Endothelial cell of hepatic sinusoid (primary cell): Measurements from ENCODE around the gene SYNE2.
"Not testable (repeated sequence)": the region's sequence is repeated elsewhere in the genome, so short reads cannot be mapped to it uniquely, and the experiment has no call there.

Experiments
- in situ Hi-C: cut with HindIII; loops from 2 replicates; pipeline ENCODE4 v1.10.0; 2017; ENCODE audit warnings: low sequenced_read_pairs

The SYNE2 gene, protein sequence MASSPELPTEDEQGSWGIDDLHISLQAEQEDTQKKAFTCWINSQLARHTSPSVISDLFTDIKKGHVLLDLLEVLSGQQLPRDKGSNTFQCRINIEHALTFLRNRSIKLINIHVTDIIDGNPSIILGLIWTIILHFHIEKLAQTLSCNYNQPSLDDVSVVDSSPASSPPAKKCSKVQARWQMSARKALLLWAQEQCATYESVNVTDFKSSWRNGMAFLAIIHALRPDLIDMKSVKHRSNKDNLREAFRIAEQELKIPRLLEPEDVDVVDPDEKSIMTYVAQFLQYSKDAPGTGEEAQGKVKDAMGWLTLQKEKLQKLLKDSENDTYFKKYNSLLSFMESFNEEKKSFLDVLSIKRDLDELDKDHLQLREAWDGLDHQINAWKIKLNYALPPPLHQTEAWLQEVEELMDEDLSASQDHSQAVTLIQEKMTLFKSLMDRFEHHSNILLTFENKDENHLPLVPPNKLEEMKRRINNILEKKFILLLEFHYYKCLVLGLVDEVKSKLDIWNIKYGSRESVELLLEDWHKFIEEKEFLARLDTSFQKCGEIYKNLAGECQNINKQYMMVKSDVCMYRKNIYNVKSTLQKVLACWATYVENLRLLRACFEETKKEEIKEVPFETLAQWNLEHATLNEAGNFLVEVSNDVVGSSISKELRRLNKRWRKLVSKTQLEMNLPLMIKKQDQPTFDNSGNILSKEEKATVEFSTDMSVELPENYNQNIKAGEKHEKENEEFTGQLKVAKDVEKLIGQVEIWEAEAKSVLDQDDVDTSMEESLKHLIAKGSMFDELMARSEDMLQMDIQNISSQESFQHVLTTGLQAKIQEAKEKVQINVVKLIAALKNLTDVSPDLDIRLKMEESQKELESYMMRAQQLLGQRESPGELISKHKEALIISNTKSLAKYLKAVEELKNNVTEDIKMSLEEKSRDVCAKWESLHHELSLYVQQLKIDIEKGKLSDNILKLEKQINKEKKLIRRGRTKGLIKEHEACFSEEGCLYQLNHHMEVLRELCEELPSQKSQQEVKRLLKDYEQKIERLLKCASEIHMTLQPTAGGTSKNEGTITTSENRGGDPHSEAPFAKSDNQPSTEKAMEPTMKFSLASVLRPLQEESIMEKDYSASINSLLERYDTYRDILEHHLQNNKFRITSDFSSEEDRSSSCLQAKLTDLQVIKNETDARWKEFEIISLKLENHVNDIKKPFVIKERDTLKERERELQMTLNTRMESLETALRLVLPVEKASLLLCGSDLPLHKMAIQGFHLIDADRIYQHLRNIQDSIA (N-terminal part only)

DNA sequence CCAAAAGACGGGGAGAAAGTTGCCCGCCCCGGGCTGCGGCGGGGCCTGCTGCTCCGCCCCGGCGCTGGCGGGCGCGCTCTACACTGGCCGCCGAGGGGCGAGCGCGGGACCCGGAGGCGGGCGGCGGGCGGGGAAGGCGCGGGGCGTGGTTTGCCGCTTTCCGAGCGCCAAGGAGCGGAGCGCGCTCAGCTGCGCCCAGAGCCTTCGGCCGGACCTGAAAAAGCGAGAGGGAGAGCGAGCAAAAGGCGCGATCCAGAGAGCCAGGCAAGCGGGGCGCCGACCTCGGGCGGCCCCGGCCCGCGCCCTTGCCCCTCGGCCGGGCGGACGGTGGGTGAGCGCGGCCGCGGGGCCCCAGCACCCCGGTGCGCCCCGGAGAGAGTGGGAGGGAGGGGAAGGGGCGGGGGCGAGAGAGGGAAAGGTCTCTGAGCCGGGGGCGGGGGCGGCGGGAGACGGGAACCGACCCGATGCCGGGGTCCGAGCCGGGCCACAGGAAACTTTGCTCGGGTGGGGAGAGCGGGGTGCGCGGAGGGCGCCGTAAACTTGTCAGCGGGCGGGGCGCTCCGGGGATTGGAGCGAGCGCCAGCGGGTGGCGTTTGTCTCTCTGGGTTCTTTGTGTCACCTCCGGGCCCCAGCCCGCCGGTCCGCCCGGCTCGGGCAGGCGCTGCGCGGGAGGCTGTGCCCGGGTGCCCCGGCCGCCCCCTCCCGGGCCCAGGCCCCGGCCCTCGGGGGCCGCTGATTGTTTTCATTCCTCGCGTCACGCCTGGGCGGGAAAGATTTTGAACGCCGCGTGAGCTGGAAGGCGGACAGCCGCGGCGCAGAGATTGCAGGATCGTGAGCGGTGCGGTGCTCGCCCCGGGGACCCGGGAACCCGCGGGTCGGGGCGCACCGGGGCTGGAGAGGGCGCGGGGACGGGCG lies at the start of gene SYNE2:
SYNE2 (plus strand) TSS at position 188 of the 915 bp plus-strand sequence. CDS start 56,145 bp downstream, outside the sequence.
- in situ Hi-C loops: no loop called here

DNA sequence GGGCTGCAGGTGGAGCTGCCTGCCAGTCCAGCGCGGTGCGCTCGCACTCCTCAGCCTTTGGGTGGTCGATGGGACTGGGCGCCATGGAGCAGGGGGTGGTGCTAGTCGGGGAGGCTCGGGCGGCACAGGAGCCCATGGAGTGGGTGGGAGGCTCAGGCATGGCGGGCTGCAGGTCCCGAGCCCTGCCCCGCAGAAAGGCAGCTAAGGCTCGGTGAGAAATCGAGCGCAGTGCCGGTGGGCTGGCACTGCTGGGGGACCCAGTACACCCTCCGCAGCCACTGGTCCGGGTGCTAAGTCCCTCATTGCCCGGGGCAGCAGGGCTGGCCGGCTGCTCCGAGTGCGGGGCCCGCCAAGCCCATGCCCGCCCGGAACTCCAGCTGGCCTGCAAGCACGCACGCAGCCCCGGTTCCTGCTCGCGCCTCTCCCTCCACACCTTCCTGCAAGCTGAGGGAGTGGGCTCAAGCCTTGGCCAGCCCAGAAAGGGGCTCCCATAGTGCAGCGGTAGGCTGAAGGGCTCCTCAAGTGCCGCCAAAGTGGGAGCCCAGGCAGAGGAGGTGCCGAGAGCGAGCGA lies 49.5 kb upstream of the SYNE2 start:
- in situ Hi-C loops: not testable (repeated sequence)

DNA sequence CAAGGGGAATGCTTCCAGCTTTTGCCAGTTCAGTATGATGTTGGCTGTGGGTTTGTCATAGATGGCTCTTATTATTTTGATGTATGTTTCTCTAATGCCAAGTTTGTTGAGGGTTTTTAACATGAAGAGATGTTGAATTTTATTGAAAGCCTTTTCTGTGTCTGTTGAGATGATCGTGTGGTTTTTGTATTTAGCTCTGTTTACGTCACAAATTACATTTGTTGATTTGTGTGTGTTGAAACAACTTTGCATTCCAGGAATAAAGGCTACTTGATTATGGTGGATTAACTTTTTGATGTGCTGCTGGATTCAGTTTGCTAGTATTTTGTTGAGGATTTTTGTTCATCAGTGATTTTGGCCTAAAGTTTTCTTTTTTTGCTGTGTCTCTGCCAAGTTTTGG lies 46.7 kb upstream of the SYNE2 start:
- in situ Hi-C loops: not testable (repeated sequence)

DNA sequence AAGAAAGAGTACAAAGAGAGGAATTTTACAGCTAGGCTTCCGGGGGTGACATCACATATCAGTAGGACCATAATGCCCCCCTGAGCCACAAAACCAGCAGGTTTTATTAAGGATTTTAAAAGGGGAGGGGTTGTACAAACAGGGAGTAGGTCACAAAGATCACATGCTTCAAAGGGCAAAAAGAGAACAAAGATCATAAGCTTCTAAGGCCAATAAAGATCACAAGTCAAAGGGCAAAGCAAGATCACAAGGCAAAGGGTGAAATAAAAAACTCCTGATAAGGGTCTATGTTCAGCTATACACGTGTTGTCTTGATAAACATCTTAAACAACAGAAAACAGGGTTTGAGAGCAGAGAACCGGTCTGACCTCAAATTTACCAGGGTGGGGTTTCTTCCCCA lies 41.1 kb upstream of the SYNE2 start:
- in situ Hi-C loops: not testable (repeated sequence)

DNA sequence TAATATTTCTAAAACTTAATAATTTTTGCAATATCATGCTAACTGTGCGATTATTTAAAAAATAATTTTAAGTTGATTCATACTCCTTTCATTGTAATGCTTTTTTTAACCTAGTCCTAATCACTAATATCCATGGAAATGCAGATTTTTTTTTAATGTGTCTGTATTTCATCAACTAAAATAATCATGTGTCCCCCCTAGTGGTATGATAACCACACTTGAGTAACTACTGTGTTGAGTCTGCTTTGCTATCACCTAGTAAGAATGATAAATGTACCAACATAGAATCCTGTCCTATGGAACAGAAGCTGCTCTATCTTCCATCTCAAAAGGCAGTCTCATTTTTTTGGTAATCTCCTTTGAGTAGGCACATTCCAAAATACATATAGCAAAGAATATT lies 19.1 kb upstream of the SYNE2 start:
- in situ Hi-C loops: no loop called here

DNA sequence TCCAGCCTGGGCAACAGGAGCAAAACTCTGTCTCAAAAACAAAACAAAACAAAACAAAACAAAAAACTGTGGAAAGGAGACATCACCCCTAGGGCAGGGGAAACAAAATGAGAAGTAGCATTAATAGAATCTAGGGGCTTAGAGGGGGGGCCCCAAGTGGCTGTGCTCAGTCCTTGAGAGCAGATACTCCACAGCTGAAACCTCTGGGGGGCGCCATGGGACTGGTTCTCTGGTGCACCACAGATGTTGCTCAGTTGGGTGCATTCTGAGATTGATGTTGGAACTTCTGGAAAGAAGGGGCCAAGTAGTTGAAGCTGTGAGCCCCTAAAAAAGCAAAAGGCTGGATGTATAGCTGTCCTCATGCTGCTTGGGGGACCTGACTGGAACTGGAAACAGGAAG lies 11.8 kb upstream of the SYNE2 start:
- in situ Hi-C loops: no loop called here

DNA sequence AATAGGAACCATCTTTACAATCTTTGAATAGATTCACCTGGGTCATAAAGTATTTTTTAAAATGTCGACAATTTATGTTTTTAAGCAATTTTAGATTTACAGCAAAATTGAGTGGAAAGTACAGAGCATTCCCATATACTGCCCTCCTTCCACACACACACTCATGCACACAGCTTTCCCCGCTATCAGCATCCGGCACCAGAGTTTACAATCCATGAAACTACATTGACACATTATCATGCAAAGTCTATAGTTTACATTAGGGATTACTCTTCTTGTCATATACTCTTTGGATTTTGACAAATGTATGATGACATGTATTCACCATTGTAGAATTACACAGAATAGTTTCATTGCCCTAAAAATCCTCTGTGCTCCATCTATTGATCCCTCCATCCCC lies 9.0 kb upstream of the SYNE2 start:
- in situ Hi-C loops: no loop called here

DNA sequence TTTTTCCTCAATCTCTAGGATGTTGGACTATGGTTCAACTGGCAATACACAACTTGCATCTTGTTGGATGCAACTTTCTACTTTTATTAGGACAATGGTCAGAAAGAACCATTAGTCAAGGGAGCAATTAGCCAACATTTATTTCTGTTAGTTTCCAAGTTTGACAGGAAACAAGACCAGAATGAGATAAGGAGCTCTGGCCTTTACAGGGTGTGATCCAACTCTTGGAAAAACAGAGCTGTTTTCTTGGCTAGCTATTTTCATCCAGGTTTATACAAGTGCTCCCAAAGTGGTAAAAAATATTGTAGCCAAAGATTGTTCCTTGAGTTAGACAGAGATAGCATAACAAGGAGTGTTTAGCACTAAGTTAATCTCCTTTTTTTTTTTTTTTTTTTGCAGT lies 3.9 kb upstream of the SYNE2 start:
- in situ Hi-C loops: no loop called here

DNA sequence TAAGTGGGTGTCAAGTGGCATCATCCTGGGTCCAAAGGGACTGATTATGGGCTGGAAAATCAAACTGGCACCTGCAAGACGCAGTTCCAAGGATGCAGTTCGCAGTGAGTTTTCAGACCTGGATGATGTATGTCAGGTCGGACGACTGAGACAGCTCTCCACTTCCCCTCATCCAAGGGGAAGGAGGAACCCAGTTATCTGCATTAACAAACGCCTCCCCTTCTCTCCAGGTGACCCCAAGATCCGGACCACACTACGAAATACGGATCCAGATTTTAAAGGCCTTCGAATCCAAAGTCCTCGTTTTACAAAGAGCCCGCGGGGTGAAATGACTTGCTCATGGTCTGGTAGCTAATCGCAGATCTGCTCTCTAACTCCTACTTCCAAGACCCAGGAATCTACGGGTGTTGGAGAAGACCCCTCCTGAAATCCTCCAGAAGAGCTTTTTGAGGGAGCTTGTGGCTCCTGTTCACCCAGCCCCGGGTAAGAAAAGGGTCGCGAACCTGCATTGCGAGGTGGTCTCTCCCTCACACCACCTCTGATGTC lies 460 bp upstream of the SYNE2 start:
- in situ Hi-C loops: no loop called here

DNA sequence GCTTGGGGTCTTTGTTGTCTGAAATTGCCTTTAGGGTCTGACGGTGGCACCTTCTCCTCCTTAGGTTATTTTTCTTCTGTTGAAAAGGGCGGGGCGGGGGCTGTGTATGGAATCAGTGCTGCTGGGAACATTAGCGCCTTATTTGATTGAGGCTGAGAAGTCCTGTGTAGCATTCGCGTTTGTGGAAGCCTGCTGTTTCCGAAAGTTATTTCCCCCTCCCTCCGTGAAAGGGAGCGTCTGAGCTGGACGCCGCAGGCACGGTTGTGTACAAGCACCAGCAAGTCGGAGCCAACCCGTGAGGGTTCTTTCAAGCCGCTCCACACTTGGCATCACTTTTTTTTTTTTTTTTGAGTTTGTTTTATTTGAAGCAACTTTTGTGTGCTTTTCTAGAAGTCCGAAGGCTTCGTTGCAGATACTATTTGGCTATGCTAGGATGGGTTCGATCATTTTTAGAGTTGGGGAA lies 1.1 kb downstream of the SYNE2 start:
- in situ Hi-C loops: no loop called here

DNA sequence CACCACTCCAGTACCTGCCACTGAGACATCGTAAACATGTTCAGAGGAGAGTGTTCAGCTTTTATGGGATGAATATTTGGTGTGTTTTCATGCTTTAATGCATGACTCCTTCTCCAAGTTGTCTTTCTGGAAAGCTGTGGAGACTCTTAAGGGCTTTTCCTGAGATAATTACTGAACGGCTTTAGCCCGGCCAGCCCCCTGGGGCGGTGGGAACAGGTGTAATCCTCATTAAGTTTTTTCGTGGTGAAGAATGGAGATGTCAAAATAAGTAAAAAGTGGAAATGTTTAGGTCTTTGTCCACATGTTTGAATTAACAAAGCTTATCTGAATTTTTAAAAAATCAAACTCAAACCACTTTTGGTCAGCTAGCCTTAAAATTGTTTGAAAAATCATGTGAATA lies 1.5 kb downstream of the SYNE2 start:
- in situ Hi-C loops: no loop called here

DNA sequence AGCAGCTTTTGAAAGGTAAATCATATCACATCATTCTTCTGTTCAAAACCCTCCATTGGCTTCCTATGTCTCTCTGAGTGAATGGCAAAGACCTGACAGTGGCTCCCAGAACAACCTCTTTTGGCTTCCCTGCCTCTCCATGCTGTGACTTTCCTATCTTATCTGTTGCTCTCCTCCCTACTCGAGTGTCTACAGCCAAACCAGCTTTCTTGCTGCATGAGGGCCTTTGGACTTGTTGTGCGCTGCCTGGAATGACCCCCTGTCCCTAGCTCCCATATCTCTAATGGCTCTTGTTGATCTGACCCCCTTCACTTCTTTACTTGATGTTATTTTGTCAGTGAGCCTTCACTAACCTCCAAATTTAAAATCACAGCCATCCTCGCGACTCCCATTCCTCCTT lies 2.5 kb downstream of the SYNE2 start:
- in situ Hi-C loops: no loop called here

DNA sequence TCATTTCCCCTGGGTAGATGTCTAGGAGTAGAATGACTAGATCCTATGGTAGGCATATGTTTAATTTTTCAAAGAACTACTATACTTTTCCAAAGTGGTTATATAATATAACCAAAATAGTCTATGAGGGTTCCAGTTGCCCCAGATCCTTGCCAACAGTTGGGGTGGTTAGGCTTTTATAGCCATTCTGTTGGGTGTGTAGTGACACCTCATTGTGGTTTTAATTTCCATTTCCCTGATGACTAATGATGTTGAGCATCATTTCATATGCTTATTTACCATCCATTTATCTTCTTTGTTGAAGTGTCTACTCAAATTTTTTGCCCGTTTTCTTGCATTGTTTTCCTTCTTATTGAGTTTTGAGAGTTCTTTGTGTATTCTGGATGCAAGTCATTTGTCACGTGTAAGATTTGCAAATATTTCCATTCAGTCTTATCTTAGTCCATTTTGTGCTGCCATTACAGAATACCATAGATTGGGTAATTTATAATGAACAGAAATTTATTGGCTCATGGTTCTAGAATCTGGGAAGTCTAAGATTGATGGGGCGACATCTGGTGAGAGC lies 4.7 kb downstream of the SYNE2 start:
- in situ Hi-C loops: no loop called here

DNA sequence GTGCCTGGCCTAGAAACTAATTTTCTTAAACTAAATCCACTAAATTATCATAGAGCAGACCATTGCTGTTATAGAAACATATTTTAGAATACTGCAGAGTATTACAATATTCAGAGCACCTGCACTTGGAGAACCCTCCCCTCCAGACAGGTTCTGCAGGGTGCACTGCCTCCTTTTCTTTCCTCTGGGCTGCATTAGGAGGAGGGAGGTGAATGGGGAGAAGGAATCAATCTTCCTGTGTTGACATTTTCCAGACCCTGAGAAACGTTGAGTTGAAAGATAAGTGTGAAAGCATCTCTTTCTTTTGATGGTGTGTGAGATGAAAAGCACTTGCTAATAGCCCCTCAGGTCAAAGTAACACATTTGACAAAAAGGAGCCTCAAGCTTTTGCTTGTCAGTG lies 7.3 kb downstream of the SYNE2 start:
- in situ Hi-C loops: loop anchor here (5.0 kb wide), 1 partner anchor 92 kb away; no protein-coding TSS in a partner anchor

DNA sequence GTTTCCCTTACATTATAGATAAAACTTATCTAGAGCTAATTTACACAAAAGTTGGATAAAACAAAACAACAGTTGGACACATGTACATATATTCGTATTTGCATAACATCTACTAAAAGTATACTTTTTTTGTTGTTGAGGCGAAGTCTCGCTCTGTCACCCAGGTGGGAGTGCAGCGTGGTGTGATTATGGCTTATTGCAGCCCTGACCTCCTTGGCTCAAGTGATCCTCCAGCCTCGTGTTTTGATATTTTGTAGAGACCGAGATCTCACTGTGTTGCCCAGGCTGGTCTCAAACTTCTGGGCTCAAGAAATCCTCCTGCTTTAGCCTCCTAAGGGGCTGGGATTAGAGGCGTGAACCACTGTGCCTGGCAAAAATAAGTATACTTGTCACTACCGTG lies 9.4 kb downstream of the SYNE2 start:
- in situ Hi-C loops: loop anchor here (5.0 kb wide), 1 partner anchor 90 kb away; no protein-coding TSS in a partner anchor

DNA sequence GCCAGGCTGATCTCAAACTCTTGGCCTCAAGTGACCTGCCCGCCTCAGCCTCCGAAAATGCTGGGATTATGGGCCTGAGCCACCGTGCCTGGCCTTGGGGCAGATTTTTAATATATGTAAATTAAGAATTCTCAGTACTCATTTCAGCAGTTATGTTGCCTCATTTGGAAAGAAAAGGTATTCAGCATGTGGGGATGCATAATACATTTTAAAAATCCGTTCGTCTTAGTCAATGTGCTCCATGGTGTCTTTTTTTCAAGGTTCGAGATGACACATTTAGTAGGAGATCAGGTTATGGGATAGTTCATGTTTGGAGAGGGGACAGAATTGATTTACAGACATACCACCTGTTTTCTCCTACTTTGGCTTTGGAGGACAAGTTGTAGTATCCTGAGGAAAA lies 10.2 kb downstream of the SYNE2 start:
- in situ Hi-C loops: loop anchor here (5.0 kb wide), 1 partner anchor 89 kb away; no protein-coding TSS in a partner anchor

DNA sequence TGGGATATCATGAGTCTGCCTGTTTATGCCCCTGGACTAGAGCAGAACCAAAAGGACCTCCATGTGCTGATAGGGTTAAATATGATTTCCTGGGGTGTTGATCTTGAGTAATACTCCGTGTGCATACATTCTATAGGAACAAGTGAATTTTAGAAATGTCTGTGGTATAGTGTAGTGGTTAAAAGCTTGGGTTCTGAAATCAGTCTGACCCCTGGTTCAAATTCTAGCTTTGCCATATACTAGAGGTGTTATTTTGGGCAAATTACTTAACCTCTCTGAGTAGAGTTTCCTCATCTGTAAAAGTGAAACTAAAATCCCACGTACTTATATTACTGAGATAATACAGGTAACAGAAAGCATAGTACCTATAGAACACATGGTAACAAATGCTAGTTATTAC lies 12.0 kb downstream of the SYNE2 start:
- in situ Hi-C loops: loop anchor here (5.0 kb wide), 1 partner anchor 88 kb away; no protein-coding TSS in a partner anchor

DNA sequence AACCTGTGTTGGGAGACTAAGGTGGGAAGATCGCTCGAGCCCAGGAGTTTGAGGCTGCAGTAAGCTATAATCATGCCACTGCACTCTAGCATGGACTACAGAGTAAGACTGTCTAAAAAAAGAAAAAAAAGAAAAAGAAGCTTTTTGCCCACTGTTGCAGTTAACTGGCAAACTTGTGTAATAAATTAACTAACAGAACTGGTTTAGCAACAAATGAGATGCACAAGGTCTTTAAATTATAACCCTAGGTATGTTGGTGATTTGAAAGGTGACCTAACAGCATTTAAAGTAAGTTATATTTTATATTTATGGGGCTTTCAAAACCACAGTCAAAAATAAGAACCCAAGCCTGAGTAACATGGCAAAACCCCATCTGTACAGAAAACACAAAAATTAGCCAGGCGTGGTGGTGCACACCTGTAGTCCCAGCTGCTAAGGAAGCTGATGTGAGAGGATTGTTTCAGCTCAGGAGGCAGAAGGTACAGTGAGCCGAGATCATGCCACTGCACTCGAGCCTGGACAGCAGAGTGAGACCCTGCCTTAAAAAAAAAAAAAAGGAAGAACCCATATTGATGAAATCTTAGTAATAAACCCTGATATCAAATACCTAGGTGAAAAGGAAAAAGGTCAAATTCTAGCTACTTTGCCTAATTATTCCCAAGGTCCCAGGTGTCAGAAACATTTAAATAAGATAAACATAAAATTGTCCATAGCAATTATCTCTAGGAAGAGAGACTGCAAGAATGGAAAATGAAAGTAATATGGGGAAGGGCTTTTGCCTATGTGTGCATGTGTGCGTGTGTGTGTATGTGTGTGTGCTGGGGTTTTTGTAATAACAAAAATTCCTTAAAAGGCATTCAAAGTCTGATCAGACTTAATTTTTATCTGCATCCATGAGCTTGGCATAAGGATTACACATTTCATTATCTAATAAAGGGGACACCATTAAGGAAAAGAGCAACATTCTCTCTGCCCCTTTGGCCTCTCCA lies 15.4 kb downstream of the SYNE2 start:
- in situ Hi-C loops: no loop called here
